Fibroblast of skin of left quadriceps (primary cell): ENCODE results near the gene TXNL1.
A peak's percentile ranks its signal among the peaks of the same experiment; 100 is the strongest.
"Not testable (repeated sequence)": the region's sequence is repeated elsewhere in the genome, so short reads cannot be mapped to it uniquely, and the experiment has no call there.

Experiments
- DNase-seq, 2 experiments: peaks; one replicate each; pipeline ENCODE4 v3.0.0-alpha.2; 2013; ENCODE audit warnings: low read depth in 2 of 2

TXNL1 gene

GRCh38 chr18:56638232-56639103 lies at the start of gene TXNL1:
TSS of gene TXNL1 (minus strand) at chr18:56638592. CDS start at chr18:56638440, 152 bp downstream.
- peak; percentile 98 for DNase-seq

- no peak for DNase-seq
Measured at GRCh38 chr18:56684277-56684676, 45.9 kb upstream of the TXNL1 start.

- no peak for DNase-seq
Measured at GRCh38 chr18:56678836-56679565, 40.6 kb upstream of the TXNL1 start.

GRCh38 chr18:56676639-56677038 lies 38.2 kb upstream of the TXNL1 start:
- no peak for DNase-seq

- DNase-seq: no peak
Measured at GRCh38 chr18:56672981-56673380, 34.6 kb upstream of the TXNL1 start.

- DNase-seq: no peak
Measured at GRCh38 chr18:56672391-56672790, 34.0 kb upstream of the TXNL1 start.

- no peak for DNase-seq
Measured at GRCh38 chr18:56662902-56663301, 24.5 kb upstream of the TXNL1 start.

GRCh38 chr18:56662502-56662901 lies 24.1 kb upstream of the TXNL1 start:
- no peak for DNase-seq

GRCh38 chr18:56662063-56662408 lies 23.6 kb upstream of the TXNL1 start:
- no peak for DNase-seq

- DNase-seq: no peak
Measured at GRCh38 chr18:56661360-56662062, 23.1 kb upstream of the TXNL1 start.

GRCh38 chr18:56660655-56661054 lies 22.3 kb upstream of the TXNL1 start:
- DNase-seq: no peak

GRCh38 chr18:56659111-56659510 lies 20.7 kb upstream of the TXNL1 start:
- DNase-seq: no peak

GRCh38 chr18:56658261-56658660 lies 19.9 kb upstream of the TXNL1 start:
- DNase-seq: no peak

GRCh38 chr18:56654280-56654679 lies 15.9 kb upstream of the TXNL1 start:
- DNase-seq: not testable (repeated sequence)

- no peak for DNase-seq
Measured at GRCh38 chr18:56652802-56653201, 14.4 kb upstream of the TXNL1 start.

GRCh38 chr18:56651771-56652092 lies 13.3 kb upstream of the TXNL1 start:
- DNase-seq: no peak

- DNase-seq: peak; percentile 97
Measured at GRCh38 chr18:56650944-56651770, 12.8 kb upstream of the TXNL1 start, which contains the start of gene WDR7. TSS of gene WDR7 (plus strand) at chr18:56651359. CDS start at chr18:56672516, 21,157 bp downstream.

- no peak for DNase-seq
Measured at GRCh38 chr18:56649996-56650395, 11.6 kb upstream of the TXNL1 start.

GRCh38 chr18:56647951-56648893 lies 9.8 kb upstream of the TXNL1 start:
- DNase-seq: no peak

- no peak for DNase-seq
Measured at GRCh38 chr18:56647071-56647470, 8.7 kb upstream of the TXNL1 start.
